ENCODE results near the gene TAF6. TPM values are rescaled to one million over a fixed set of nuclear protein-coding genes. Genes with fewer than 3 reads are reported as not detected.
A peak's percentile ranks its signal among the peaks of the same experiment; 100 is the strongest.

TAF6 gene
- total and polyA plus RNA-seq, 9 of the 15 experiments (the other 6 are each of a cell fraction or from before 2014, with no cell fraction given): 0.78 to 78.7 (median 21.3) TPM

DNA sequence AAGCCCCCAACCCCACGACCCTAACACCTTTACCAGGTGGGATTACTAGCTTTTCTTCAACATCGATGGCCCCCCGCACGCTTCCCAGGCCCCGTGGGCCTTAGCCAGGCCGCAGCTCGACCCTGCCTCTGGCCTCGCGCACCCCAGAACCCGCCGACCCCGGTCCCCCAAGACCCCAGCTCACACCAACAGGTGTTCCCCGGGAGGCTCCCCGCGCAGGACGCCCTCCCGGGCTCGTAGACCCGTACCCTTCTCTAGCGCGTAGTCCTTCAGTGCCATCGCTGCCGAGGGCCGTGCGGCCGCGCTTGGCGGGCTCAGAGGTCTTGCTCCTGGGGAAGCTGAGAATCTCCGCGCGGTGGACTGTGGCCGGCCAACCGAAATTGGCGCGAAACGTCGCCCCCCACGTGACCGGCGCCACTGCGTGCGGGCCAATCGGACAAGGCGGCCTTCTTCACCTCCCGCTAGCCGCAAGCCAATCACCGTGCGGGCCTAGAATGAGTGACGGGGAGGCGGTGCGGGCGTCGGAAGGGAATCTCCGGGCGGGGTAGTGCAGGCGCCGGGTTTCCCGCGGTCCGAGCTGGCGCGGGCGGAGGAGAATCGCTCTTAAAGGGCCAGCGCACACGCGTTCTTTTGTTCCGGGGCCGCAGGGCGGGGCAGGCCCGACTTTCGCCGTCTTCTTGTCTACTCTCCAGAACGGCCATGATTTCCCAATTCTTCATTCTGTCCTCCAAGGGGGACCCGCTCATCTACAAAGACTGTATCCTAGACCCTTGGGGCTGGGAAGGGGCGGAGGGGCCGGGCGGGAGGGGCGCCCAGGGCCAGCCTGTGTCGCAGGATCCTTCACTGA, 17.9 kb downstream of the TAF6 start, which contains the start of the genes AP4M1 and MCM7 (continued):
- TF ChIP-seq HMGN3 (IDR thresholded peaks at IDR 0.05; ENCODE audit: borderline replicate concordance, extremely low read depth, insufficient read length, low read depth, low read length) (peak; percentile 26), LEF1 (IDR thresholded peaks at IDR 0.05) (0 out of 2 replicates have a peak, but pooled peaks have one; percentile 25), ZNF830 (CRISPR knock-in tag; IDR thresholded peaks at IDR 0.05) (no peak), CREM (IDR thresholded peaks at IDR 0.05; ENCODE audit: low read depth) (peak; percentile 89), C11orf30 (IDR thresholded peaks at IDR 0.05; ENCODE audit: low read depth) (peak; percentile 73), CC2D1A (IDR thresholded peaks at IDR 0.05) (no peak), IFI16 (CRISPR knock-in tag; IDR thresholded peaks at IDR 0.05) (no peak), OTX1 (CRISPR knock-in tag; IDR thresholded peaks at IDR 0.05) (no peak), SMAD3 (CRISPR knock-in tag; conservative IDR thresholded peaks at IDR 0.05) (no peak), PTRF (tag; IDR thresholded peaks at IDR 0.05) (no peak), JUN (IDR thresholded peaks at IDR 0.05; ENCODE audit: borderline replicate concordance, low read depth, low read length) (peak; percentile 77; the same call in 1 of the 2 replicates), JUN (CRISPR knock-in tag; IDR thresholded peaks at IDR 0.05; ENCODE audit: borderline replicate concordance) (peak; percentile 89), GABPB1 (CRISPR knock-in tag; IDR thresholded peaks at IDR 0.05) (peak; percentile 58; the same call in 1 of the 2 replicates), ZNF79 (CRISPR knock-in tag; IDR thresholded peaks at IDR 0.05; ENCODE audit: low read depth) (no peak), PYGO2 (tag; IDR thresholded peaks at IDR 0.05) (no peak), PCBP2 (IDR thresholded peaks at IDR 0.05; ENCODE audit: low read depth, low read length, poor library complexity, severe bottlenecking) (no peak), EWSR1 (IDR thresholded peaks at IDR 0.05; ENCODE audit: borderline replicate concordance, low read depth, partially characterized antibody) (no peak), TARDBP (IDR thresholded peaks at IDR 0.05) (peak; percentile 66; the same call in 1 of the 2 replicates), RBBP5 (IDR thresholded peaks at IDR 0.05; ENCODE audit: borderline replicate concordance, insufficient read depth, low read length, poor library complexity, severe bottlenecking) (peak; percentile 49), NFIX (CRISPR knock-in tag; IDR thresholded peaks at IDR 0.05; ENCODE audit: low read depth) (no peak)
- TF ChIP-seq, protein P1, sequence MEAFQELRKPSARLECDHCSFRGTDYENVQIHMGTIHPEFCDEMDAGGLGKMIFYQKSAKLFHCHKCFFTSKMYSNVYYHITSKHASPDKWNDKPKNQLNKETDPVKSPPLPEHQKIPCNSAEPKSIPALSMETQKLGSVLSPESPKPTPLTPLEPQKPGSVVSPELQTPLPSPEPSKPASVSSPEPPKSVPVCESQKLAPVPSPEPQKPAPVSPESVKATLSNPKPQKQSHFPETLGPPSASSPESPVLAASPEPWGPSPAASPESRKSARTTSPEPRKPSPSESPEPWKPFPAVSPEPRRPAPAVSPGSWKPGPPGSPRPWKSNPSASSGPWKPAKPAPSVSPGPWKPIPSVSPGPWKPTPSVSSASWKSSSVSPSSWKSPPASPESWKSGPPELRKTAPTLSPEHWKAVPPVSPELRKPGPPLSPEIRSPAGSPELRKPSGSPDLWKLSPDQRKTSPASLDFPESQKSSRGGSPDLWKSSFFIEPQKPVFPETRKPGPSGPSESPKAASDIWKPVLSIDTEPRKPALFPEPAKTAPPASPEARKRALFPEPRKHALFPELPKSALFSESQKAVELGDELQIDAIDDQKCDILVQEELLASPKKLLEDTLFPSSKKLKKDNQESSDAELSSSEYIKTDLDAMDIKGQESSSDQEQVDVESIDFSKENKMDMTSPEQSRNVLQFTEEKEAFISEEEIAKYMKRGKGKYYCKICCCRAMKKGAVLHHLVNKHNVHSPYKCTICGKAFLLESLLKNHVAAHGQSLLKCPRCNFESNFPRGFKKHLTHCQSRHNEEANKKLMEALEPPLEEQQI (IDR thresholded peaks at IDR 0.05): no peak
- TF ChIP-seq, protein P2, sequence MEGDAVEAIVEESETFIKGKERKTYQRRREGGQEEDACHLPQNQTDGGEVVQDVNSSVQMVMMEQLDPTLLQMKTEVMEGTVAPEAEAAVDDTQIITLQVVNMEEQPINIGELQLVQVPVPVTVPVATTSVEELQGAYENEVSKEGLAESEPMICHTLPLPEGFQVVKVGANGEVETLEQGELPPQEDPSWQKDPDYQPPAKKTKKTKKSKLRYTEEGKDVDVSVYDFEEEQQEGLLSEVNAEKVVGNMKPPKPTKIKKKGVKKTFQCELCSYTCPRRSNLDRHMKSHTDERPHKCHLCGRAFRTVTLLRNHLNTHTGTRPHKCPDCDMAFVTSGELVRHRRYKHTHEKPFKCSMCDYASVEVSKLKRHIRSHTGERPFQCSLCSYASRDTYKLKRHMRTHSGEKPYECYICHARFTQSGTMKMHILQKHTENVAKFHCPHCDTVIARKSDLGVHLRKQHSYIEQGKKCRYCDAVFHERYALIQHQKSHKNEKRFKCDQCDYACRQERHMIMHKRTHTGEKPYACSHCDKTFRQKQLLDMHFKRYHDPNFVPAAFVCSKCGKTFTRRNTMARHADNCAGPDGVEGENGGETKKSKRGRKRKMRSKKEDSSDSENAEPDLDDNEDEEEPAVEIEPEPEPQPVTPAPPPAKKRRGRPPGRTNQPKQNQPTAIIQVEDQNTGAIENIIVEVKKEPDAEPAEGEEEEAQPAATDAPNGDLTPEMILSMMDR (IDR thresholded peaks at IDR 0.05 in 2 of 3, conservative IDR thresholded peaks at IDR 0.05 in 1 of 3; ENCODE audit: insufficient read depth in 2 of 3, low read depth in 1 of 3, low read length in 3 of 3): peak in 1 of 3 experiments; percentile 7; a peak in 1 of 6 replicates
- TF ChIP-seq, protein P3, sequence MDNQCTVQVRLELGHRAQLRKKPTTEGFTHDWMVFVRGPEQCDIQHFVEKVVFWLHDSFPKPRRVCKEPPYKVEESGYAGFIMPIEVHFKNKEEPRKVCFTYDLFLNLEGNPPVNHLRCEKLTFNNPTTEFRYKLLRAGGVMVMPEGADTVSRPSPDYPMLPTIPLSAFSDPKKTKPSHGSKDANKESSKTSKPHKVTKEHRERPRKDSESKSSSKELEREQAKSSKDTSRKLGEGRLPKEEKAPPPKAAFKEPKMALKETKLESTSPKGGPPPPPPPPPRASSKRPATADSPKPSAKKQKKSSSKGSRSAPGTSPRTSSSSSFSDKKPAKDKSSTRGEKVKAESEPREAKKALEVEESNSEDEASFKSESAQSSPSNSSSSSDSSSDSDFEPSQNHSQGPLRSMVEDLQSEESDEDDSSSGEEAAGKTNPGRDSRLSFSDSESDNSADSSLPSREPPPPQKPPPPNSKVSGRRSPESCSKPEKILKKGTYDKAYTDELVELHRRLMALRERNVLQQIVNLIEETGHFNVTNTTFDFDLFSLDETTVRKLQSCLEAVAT (IDR thresholded peaks at IDR 0.05): peak; percentile 46 to 86; a peak in 2 of 4 replicates

Data from K562 (cell line).